Stimulated activated CD8-positive, alpha-beta memory T cell treated with anti-CD3 and anti-CD28 coated beads, Interleukin-4, amount 100 ng/mL, for 1 hour (primary cell): ENCODE data around the gene ADARB2.
"Not testable (repeated sequence)": the region's sequence is repeated elsewhere in the genome, so short reads cannot be mapped to it uniquely, and the experiment has no call there.

Source experiments
- DNase-seq, 2 donors: peaks; one replicate each; pipeline ENCODE4 v3.0.0-alpha.2; 2020; ENCODE audit warnings: low read depth in 2 of 2, low spot score in 1 of 2

ADARB2 gene

DNA sequence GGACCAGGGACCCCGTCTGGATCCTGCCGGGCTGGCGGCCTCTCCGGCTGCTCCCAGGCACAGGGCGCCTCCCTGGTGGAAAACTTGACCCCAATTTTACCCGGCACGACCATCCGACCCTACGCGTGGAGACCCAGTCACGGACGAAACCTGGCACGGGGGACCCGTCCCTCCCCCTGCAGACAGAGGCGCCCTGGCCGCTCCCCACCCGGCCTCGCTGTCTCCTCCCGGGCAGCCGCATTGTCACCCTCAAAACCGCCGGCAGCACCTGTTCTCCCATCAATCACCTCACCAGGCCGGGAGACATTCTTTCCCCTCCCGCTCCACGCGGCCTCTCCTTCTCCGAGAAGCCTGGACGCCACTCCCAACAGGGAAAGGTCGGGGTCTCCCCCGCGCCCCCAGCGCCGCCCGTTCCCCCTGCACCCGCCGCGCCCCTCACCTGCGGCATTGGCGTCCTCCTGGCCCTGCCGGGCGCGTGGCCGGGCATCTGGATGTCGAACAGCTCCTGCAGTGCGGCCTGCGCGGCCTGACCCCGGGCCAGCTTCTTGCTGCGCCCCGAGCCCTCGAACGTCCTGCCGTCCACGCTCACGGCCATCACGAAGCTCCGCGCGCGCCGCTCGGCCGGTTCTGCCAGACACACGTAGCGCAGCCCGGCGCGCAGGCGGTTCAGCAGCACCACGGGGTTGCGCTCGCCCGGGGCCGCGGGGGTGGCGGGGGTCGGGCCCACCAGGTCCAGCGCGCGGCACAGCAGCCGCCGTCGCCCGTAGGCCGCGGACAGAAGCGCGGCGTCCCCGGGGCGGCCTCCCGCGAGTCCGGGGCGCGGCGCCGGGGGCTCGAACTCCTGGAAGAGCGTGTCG, 374.5 kb downstream of the ADARB2 start:
- no peak for DNase-seq

DNA sequence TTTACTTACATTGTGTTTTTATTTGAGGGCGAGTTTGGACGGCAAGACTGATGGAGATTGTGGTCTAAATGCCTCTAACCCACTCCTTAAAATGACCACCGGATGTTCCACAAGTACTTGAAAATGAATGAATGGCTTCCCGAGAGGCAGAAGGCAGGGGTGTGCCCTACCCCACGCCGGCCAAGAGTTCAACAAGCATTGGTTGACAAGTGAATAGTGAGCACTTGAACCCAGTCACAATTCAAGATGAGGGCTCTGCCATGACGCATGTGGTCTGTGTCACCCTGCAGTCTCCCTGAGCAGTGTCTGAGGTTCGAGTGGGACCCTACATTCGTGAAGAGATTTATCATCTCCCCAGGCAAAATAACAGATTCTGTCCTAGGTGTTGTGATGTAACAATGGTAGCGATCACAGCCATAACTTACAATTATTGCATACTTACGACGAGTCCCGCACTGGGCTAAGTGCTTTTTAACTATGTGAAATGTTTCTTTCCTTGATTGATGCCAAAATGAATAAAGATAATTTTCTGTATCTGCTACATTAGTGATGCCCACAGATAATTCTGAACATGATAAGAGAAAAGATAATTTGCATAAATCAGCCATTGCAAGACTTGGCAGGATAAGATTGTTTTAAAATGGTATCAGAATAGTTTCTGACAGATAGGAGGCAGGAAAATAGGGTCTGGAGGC, 375.8 kb downstream of the ADARB2 start:
- no peak for DNase-seq

DNA sequence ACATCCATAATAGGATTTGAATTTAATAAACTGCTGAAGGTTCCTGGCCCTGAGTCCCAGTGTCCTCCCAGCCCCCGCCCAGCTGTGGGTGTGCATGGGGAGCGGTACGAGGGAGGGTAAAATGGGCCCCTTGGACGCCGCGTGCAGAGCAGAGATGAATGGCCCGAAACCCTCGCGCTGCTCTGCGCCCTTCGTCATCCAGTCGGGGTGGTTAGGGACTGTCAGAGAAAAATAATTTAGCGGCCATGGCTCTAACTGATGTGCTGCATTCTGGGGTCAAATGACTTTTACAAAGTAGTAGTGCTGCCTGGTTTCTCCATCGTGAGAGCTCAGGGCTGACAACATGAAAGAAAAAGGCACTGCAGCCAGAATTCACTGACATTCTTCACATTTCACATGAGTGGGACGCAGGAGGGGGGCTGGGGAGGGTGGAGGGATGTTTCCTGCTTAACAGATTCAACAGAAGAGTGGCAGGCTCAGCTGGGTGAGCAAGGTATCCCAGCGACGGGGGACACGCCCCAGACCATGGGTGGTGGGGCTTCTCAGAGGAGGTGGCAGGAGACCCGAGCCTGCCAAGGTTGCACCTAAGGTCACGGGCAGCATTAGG, 376.7 kb downstream of the ADARB2 start:
- DNase-seq = no peak

DNA sequence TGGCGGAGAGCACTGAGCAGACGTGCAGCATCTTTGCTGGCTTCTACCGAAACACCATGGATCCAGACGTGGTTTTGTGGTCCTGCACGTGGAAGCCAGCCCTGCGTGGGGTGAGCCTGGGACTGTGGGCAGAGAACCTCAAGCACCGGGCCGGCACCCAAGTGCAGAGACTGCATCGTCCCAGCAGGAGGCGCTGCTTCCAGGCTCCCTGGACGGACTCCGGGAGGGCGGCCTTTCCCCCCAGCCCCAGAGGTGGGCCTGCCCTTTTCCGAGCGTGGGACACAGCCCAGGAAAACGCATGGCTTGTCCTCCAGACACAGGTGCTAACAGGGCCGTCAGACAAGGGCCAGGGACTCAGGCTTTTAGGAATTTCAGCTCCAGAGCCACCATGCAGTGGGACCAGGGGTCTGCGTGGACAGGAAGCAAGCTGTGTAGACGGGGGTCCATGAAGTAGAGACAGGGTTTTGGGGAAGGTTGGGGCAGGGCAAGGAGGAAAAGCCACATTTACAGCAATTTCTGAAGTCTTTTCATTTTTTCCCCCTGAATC, 377.2 kb downstream of the ADARB2 start:
- DNase-seq = no peak

DNA sequence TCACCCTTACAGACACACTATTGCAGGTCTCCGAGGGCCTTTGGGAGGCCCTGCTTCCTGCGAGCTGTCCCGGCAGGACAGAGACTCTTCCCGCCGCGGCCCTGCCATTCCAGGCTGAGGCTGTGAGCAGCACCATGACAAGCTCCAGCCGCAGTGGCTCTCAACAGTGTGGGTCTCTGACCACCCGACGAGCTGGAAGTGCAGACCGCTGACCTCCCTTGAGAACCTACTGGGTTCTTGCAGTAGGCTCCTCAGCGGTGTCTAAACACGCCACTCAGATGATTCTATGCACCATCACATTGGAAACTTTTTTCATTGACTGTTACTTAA, 377.7 kb downstream of the ADARB2 start:
- no peak for DNase-seq

DNA sequence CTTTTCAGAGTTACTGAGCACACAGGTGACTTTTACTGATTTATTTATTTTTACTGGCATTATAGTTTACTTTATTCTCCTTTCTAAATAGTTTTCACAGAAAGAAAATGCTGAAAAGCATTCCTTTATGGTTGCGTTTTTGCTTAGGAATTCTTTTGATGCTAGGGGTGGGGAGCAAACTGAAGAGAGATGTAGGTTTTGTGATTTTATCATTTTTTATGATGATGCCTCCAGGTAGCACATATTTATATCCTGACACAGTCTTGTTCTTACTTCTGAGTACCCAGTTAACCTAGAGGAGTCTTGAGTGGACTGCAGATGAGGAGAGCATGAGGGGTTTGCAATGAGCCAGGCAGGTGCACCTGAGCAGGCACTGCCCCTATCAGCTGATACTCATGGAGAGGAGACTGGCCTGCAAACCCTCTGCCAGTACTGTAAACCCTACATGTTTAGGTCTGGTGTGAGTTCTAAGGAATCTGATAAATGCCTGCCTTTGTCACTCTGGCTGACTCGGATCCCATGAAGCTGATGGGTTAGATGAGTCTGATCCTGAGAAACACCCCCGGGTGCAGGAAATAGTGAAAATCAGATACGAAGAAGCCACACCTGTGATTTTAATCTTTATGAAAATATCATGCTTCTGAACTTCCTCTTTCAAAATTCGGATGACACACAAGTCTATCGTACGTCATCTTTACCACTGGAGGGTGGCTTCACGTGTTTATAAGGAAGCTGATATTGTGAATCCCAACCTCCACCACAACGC, 378.3 kb downstream of the ADARB2 start:
- peak in 1 of 2 donors; percentile 15 for DNase-seq

DNA sequence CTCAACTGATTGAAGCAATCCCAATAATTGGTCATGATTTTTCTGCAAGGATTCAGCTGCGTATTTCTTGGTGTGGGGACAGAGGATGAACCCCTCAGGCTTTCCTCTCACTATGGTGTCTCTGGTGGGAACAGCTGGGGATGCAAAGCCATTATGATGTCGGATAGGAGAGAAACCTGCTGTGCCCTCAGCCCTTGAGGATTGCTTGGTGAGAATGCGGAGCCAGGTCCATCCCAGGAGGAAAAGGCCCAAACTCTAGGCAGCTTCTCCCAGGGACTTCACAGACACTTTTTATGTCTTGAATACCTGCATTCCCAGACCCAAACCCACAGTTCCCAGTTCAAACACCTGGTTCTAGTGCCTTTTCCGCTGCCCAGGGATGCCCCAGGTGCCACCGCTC, 379.2 kb downstream of the ADARB2 start:
- DNase-seq = no peak

DNA sequence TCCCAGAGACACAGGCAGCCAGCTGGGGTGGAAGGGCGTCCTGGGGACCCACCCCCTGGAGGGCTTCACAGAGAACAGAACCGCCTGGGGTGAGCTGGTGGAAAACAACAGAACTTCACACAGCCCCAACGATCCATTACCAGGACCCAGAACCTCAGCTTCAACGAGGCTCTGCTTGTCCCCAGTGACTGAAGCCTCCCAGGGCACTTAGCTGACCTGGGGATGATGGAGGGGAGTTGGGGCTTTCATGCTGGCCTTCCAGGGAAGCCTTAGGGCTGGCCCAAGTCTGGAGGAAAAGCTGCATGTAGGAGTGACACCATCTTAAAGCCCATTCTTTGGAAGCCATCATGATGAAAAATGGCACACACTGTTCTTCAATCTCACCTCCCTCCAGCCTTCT, 381.0 kb downstream of the ADARB2 start:
- DNase-seq = no peak

DNA sequence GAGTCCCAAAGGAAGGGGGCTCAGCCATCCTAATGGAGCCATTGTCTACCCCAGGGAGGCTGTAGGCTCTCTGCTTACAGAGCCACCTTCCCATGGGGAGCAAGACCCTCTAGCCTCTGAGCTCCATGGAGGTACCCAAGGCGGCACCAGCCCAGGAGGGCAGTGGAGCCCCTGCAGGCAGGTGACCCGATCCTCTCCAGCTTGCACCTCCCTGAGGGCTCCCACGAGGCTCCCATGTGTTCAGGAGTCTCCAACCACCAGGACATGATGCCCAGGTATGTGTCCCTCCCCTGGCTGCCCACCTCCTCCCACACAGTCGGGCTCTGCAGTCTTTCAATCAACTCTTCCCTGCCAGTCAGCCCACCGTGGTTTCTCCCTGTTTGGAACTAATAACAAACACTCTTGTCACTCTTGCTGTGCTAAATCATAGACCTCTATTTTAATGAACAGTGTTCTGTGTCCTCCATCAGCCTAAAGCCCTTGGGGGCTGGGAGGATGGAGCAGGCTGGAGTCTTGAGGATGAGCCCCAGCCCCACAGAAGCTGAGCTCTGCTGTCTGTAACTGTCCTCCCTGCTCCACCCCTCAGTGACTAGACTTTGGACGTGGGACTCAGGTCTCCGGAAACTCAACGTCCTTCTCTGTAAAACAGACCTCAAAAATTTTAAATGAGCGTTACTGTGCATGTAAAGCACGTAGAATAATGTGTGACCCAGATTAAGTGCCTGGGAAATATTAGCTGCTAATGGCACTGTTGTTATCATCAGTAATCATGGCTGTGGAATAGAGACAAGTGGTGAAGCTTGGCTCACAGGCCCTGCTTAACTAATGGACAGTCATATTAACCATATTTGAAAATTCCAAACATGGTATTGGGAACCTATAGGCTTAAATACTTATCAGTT, 382.3 kb downstream of the ADARB2 start:
- DNase-seq = no peak

DNA sequence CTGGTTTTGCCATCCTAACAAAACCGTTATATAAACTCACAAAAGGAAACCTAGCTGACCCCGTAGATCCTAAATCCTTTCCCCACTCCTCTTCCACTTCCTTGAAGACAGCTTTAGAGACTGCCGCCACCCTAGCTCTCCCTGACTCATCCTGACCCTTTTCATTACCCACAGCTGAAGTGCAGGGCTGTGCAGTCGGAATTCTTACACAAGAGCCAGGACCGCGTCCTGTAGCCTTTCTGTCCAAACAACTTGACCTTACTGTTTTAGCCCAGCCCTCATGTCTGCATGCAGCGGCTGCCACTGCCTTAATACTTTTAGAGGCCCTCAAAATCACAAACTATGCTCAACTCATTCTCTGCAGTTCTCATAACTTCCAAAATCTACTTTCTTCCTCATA, 385.0 kb downstream of the ADARB2 start:
- DNase-seq = not testable (repeated sequence)

DNA sequence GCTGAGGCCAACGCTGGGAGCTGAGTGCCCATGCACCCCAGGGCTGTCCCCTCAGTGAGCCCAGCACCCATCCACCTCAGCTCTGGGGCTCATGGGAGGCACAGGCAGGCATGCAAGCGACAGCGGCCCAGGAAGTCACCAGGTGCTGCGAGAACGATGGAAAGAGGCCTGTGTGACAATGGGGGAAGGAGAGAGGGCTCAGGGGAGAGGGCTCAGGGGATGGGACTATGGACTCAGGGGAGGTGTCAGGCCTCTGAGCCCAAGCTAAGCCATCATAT, 388.6 kb downstream of the ADARB2 start:
- no peak for DNase-seq

DNA sequence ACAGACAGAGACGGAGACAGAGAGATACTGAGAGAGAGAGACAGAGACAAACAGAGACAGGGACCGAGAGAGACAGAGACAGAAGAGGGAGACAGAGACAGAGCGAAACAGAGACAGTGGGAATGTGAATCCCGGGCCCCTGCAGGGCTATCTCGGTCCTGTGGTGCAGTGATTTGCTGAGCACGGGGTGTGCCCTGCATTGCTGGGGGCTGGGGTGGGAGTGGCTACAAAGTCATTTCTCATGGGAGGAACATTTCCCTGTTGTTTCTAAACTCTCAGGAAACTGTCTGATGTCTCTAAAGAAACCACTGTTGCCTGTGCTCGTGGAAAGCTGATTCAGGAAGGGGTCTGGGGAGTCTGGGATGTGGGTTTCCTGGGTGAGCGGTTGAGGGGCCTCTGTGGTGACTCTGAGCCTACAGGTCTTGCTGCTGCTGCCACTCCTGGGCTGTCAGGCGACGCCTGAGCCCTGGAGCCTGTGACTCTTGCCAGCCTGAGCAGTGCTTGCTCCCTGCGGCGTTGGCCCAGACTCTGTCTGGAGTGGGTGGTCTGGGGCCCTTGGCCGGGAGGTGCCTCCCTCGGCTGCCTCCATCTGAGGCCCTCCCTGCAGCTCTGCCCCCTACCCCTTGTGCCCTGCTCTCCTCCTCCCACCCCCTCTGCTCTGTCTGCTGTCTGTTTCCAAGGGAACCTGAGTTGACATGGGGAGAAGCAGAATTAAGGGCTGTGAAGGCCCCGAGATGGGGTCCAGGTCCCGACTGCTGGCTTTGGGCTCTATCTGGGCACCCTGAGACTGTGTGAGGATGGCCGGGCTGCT, 389.2 kb downstream of the ADARB2 start:
- no peak for DNase-seq

DNA sequence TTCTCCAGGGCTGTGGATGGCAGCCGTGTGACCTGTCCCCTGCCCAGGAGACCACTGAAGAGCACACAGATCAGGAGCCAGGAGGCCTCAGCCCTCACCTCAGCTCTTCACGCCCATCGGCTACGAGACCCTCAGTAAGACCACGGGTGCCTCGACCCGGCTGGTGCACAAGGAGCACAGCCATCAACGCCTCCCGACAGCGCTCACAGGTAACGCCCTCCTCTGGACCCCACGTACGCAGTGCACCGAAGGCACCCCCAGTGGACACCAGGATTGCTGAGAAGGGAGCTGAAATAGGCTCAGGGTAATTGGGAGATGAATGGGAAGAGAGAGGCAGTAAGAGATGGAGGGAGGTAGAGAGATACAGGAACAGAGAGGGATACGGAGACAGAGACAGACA, 389.8 kb downstream of the ADARB2 start:
- DNase-seq = no peak

DNA sequence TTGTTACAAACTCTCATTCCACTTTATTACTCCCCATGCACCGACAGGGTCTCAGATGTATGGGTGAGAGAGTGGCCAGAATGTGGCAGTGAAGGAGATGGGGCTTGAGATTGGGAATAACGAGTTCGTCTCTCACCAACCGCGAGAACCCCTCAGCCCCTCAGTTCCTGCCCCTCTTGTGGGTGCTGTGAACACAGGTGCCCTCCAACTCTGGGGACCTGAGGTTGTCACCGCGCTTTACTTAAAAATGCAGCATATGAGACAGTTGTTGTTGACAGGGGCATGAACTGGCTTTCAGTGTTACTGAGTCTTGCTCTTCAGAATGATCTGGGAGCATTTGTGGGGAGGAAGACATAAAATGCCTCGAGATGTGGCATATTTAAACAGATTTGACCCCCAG, 391.1 kb downstream of the ADARB2 start:
- no peak for DNase-seq

DNA sequence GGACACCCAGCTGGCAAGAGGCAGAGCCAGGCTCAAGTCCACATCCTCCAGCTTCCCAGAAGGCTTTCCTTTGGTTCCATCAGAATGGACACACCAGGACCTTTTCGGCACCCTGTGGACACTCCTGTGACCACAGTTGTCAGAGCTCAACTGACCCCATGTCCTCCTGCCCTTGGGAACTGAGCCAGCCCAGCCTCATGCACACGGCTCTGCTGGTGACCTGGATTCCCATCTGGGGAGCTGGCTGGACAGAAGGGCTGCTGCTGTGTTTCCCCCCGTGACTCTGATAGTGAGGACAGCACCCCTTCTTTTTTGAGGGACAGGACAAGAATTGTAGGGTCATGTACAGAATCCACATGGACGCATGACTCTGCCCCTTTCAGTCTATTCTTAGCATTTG, 392.0 kb downstream of the ADARB2 start:
- no peak for DNase-seq

DNA sequence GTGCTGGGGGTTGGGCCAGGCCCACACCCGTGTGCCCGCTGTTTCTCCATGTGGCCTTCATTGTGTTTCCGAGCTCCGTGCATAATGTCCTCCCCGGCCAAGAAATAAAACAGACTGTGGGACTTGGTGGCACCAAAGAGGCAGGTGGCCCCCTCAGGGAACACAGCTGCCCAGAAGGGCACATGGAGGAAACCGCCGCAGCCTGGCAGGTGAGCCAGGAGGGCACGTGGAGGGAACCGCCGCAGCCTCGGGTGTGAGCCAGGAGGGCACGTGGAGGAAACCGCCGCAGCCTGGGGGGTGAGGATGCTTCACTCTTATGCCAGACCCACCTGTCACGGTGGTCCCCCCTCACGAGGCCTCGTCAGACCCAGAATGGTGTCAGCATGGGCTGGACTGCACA, 392.5 kb downstream of the ADARB2 start:
- DNase-seq = no peak

DNA sequence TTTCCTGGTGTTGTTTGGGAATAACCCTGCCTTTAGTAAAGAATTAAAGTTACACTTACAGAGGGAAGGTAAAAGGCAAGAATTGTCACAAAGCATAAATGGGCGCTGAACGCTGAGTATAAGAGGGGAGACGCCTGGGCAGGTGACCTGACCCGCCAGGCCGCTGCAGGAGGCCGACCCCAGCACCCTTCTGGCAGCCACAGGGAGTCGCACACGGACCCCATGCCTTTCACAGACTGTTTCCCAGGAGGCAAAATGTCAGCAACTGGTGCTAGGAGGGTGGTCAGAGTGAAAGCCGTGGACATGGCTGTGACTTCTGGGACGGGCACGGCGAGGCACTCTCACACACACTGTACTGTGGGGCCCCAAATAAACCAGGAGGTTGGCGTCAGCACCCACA, 392.9 kb downstream of the ADARB2 start:
- no peak for DNase-seq

DNA sequence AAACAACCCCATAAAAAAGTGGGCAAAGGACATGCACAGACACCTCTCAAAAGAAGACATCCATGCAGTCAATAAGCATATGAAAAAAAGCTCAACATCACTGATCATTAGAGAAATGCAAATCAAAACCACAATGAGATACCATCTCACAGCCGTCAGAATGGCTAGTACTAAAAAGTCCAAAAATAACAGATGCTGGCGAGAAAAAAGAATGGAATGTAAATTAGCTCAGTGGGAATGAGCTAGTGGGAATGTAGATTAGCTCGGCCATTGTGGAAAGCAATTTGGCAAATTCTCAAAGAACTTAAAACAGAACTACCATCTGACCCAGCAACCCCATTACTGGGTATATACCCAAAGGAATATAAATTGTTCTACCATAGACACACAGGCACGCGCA, 394.1 kb downstream of the ADARB2 start:
- no peak for DNase-seq

DNA sequence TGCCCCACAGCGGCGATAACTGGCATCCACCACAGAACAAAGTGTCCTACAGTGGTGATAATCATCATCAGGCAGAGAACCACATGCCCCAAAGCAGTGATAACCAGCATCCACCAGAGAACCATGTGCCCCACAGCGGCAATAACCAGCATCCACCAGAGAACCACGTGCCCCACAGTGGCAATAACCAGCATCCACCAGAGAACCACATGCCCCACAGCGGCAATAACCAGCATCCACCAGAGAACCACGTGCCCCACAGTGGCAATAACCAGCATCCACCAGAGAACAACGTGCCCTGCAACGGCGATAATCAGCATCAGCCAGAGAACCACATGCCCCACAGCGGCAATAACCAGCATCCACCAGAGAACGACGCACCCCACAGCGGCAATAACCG, 396.3 kb downstream of the ADARB2 start:
- not testable (repeated sequence) for DNase-seq

DNA sequence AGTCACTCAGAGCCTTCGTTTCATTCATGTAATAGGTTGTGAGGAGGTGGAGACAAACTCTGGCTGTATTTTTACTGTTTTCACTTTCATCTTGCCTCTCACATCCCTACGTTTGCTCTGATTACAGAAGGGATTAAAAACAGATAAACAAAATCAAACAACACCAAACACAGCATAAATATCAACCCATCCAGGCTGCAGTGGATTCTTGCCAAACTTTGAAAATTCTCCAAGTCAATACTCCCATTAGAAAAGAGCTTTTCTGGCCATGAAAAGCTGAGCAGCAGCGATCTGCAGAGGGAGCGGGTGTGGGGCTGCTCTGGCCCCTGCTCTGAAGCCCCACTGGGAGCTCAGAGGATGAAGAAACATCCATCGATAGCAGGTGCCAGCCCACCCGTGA, 397.9 kb downstream of the ADARB2 start:
- no peak for DNase-seq
